Hepatocyte (in vitro differentiated cells): ENCODE data around the gene CARD14. TPM values are rescaled to one million over a fixed set of nuclear protein-coding genes. Genes with fewer than 3 reads are reported as not detected.

Experiments
- DNase-seq: peaks from one replicate; pipeline ENCODE4 v3.0.0-alpha.2; 2016; ENCODE audit warnings: low spot score
- H2AFZ ChIP-seq: fragments of 200-600 bp; sonication (generic); 2 replicates; pipeline ENCODE4 v1.6.0; 2016; ENCODE audit warnings: antibody characterized with exemption, mild to moderate bottlenecking
- H3K27ac ChIP-seq: fragments of 200-600 bp; sonication (generic); 2 replicates; pipeline ENCODE4 v1.5.1; 2016; ENCODE audit warnings: mild to moderate bottlenecking
- H3K27me3 ChIP-seq: fragments of 200-600 bp; sonication (generic); 2 replicates; pipeline ENCODE4 v1.6.1; 2016
- H3K36me3 ChIP-seq: fragments of 200-600 bp; sonication (generic); replicated peaks from 2 replicates; pipeline ENCODE4 v1.5.1; 2016; ENCODE audit warnings: low read depth; ENCODE audit not compliant: insufficient read depth
- H3K4me1 ChIP-seq: fragments of 200-600 bp; sonication (generic); 2 replicates; pipeline ENCODE4 v1.5.1; 2016; ENCODE audit warnings: mild to moderate bottlenecking, moderate library complexity; ENCODE audit not compliant: insufficient read depth
- H3K4me2 ChIP-seq: fragments of 200-600 bp; sonication (generic); 2 replicates; pipeline ENCODE4 v1.6.0; 2016
- H3K4me3 ChIP-seq: fragments of 200-600 bp; sonication (generic); 2 replicates; pipeline ENCODE4 v1.5.1; 2016; ENCODE audit warnings: mild to moderate bottlenecking
- H3K79me2 ChIP-seq: fragments of 200-600 bp; sonication (generic); 2 replicates; pipeline ENCODE4 v1.6.0; 2017; ENCODE audit warnings: mild to moderate bottlenecking
- H3K9me2 ChIP-seq: fragments of 200-600 bp; sonication (generic); replicated peaks from 2 replicates; pipeline ENCODE4 v1.6.0; 2017; ENCODE audit warnings: mild to moderate bottlenecking; ENCODE audit not compliant: insufficient read depth
- H3K9me3 ChIP-seq: fragments of 200-600 bp; sonication (generic); 2 replicates; pipeline ENCODE4 v1.5.1; 2016; ENCODE audit warnings: low read depth, mild to moderate bottlenecking
- H4K20me1 ChIP-seq: fragments of 200-600 bp; sonication (generic); 2 replicates; pipeline ENCODE4 v1.6.0; 2016; ENCODE audit warnings: mild to moderate bottlenecking; ENCODE audit not compliant: insufficient read depth, poor library complexity, severe bottlenecking
- EZH2 ChIP-seq: fragments of 200-600 bp; sonication (generic); IDR thresholded peaks from 2 replicates; pipeline ENCODE4 v1.6.1; 2016; ENCODE audit warnings: antibody characterized with exemption, mild to moderate bottlenecking, borderline replicate concordance
- EZH2phosphoT487 ChIP-seq: fragments of 200-600 bp; sonication (generic); IDR thresholded peaks from one replicate; pipeline ENCODE4 v1.6.1; 2018; ENCODE audit warnings: antibody characterized with exemption, mild to moderate bottlenecking, low read depth, moderate library complexity; ENCODE audit not compliant: unreplicated experiment, severe bottlenecking
- WGBS: methylation state at CpG from one replicate; pipeline ENCODE4 v1.1.6; 2016; ENCODE audit warnings: low lambda C conversion rate; ENCODE audit errors: missing lambda C conversion rate; 5-methylcytosine and 5-hydroxymethylcytosine counted together
- polyA plus RNA-seq: library from polyadenylated mRNA; unstranded; fragments of >200 nt; fragmentation: Nextera tagmentation; extraction: Ambion mirVana; gene quantifications from 2 replicates; pipeline ENCODE4 v1.2.1, GENCODE V29; 2016
- total RNA-seq: library from RNA; depleted of rRNA; stranded (reverse); fragments of >200 nt; gene quantifications from 2 replicates; pipeline ENCODE4 v1.2.3, GENCODE V29; 2014
- TF ChIP-seq, protein P1 (sequence below): fragments of 200-600 bp; sonication (generic); IDR thresholded peaks from 2 replicates; pipeline ENCODE4 v1.5.1; 2016; ENCODE audit warnings: antibody characterized with exemption, mild to moderate bottlenecking; ENCODE audit not compliant: poor library complexity

The CARD14 gene
- total and polyA plus RNA-seq, 2 experiments from 2014 or later = 0.17 TPM

GRCh38 chr17:80210348-80211108, 40.7 kb downstream of the CARD14 start:
- 97% methylated on average over 47 of the region's 47 CpGs for WGBS
- no peak for DNase-seq

GRCh38 chr17:80212109-80212508, 42.3 kb downstream of the CARD14 start:
- no peaks in the 10 kb centered on the region for H3K9me2 ChIP-seq
- no peak for TF ChIP-seq EZH2
- no peak for TF ChIP-seq EZH2phosphoT487
- TF ChIP-seq, protein P1, sequence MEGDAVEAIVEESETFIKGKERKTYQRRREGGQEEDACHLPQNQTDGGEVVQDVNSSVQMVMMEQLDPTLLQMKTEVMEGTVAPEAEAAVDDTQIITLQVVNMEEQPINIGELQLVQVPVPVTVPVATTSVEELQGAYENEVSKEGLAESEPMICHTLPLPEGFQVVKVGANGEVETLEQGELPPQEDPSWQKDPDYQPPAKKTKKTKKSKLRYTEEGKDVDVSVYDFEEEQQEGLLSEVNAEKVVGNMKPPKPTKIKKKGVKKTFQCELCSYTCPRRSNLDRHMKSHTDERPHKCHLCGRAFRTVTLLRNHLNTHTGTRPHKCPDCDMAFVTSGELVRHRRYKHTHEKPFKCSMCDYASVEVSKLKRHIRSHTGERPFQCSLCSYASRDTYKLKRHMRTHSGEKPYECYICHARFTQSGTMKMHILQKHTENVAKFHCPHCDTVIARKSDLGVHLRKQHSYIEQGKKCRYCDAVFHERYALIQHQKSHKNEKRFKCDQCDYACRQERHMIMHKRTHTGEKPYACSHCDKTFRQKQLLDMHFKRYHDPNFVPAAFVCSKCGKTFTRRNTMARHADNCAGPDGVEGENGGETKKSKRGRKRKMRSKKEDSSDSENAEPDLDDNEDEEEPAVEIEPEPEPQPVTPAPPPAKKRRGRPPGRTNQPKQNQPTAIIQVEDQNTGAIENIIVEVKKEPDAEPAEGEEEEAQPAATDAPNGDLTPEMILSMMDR = no peak
- WGBS = 97% methylated on average over 22 of the region's 22 CpGs
- H2AFZ ChIP-seq = no peak overlapping the region
- H3K27ac ChIP-seq = no peak overlapping the region
- DNase-seq = no peak
- no peaks in the 10 kb centered on the region for H3K4me1 ChIP-seq
- H4K20me1 ChIP-seq = no peaks in the 10 kb centered on the region
- H3K9me3 ChIP-seq = no peaks in the 10 kb centered on the region
- no peak overlapping the region for H3K4me3 ChIP-seq
- no peaks in the 10 kb centered on the region for H3K79me2 ChIP-seq
- H3K4me2 ChIP-seq = no peak overlapping the region
- H3K27me3 ChIP-seq = no peaks in the 10 kb centered on the region
- no peaks in the 10 kb centered on the region for H3K36me3 ChIP-seq

More at GRCh38 chr17:80210348-80211108, 40.7 kb downstream of the CARD14 start:
- no peaks in the 10 kb centered on the region for H3K27me3 ChIP-seq
- H3K4me1 ChIP-seq = no peaks in the 10 kb centered on the region
- H3K9me2 ChIP-seq = no peaks in the 10 kb centered on the region
- no peak overlapping the region for H3K27ac ChIP-seq
- no peak overlapping the region for H3K4me2 ChIP-seq
- TF ChIP-seq EZH2 (no peak), EZH2phosphoT487 (no peak)
- TF ChIP-seq, protein P1 = no peak
- no peak overlapping the region for H2AFZ ChIP-seq
- no peak overlapping the region for H3K4me3 ChIP-seq
- H4K20me1 ChIP-seq = no peaks in the 10 kb centered on the region
- no peaks in the 10 kb centered on the region for H3K79me2 ChIP-seq
- no peaks in the 10 kb centered on the region for H3K36me3 ChIP-seq
- no peaks in the 10 kb centered on the region for H3K9me3 ChIP-seq

DNA sequence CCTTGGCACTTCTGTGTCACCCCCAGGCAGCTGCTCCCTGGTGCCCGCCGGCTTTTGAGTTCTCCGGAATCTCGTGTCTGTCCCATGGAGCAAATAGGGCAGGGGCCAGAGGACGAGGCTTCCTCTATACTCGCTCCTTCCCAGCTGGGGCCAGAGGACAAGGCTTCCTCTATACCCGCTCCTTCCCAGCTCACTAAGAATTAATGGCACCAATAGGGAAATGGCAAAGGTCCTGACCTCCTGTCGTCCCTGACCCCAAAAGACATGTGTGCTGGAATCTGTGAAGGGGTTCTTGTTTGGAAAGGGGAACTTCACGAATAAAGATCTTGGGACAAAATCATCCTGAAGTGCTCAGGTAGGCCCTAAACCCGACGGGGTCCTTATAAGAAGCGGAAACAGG, 42.7 kb downstream of the CARD14 start:
- no peaks in the 10 kb centered on the region for H3K9me2 ChIP-seq
- DNase-seq = no peak
- WGBS = 97% methylated on average over 12 of the region's 12 CpGs
- no peak overlapping the region for H3K4me2 ChIP-seq
- H3K4me3 ChIP-seq = no peak overlapping the region
- TF ChIP-seq EZH2phosphoT487 = no peak
- H4K20me1 ChIP-seq = no peaks in the 10 kb centered on the region
- H3K79me2 ChIP-seq = no peaks in the 10 kb centered on the region
- no peaks in the 10 kb centered on the region for H3K36me3 ChIP-seq
- no peaks in the 10 kb centered on the region for H3K4me1 ChIP-seq
- no peak overlapping the region for H2AFZ ChIP-seq
- H3K27me3 ChIP-seq = no peaks in the 10 kb centered on the region
- no peaks in the 10 kb centered on the region for H3K9me3 ChIP-seq
- no peak overlapping the region for H3K27ac ChIP-seq

GRCh38 chr17:80212962-80213642, 43.3 kb downstream of the CARD14 start:
- H3K27me3 ChIP-seq = no peaks in the 10 kb centered on the region
- H3K4me2 ChIP-seq = no peak overlapping the region
- no peaks in the 10 kb centered on the region for H3K36me3 ChIP-seq
- H3K9me3 ChIP-seq = no peaks in the 10 kb centered on the region
- H3K4me3 ChIP-seq = no peak overlapping the region
- 96% methylated on average over 19 of the region's 19 CpGs for WGBS
- H3K4me1 ChIP-seq = no peaks in the 10 kb centered on the region
- no peaks in the 10 kb centered on the region for H3K9me2 ChIP-seq
- H4K20me1 ChIP-seq = no peaks in the 10 kb centered on the region
- no peak overlapping the region for H2AFZ ChIP-seq
- H3K79me2 ChIP-seq = peaks cover 2% of the 10 kb centered on the region
- no peak overlapping the region for H3K27ac ChIP-seq
- TF ChIP-seq EZH2 (no peak), EZH2phosphoT487 (no peak)
- TF ChIP-seq, protein P1 = no peak
- DNase-seq = no peak
